IPS DF 6.9 (cell line): Measurements from ENCODE around the gene METTL24.

ENCODE experiments used
- DNase-seq: peaks from one replicate; pipeline ENCODE4 v3.0.0-alpha.2; 2013; ENCODE audit warnings: low read depth, low spot score
- H3K27ac ChIP-seq: one replicate; pipeline ENCODE4 v1.5.1; 2013; ENCODE audit warnings: low read length, control low read depth
- H3K27me3 ChIP-seq: 2 replicates; pipeline ENCODE4 v1.6.1; 2013; ENCODE audit warnings: mild to moderate bottlenecking, low read length; ENCODE audit not compliant: control insufficient read depth, insufficient read depth
- H3K36me3 ChIP-seq: 2 replicates; pipeline ENCODE4 v1.6.1; 2013; ENCODE audit warnings: low read length; ENCODE audit not compliant: control insufficient read depth, insufficient read depth
- H3K4me1 ChIP-seq: 2 replicates; pipeline ENCODE4 v1.6.1; 2013; ENCODE audit warnings: low read length; ENCODE audit not compliant: control insufficient read depth, insufficient read depth
- H3K4me3 ChIP-seq: 2 replicates; pipeline ENCODE4 v1.5.1; 2013; ENCODE audit warnings: mild to moderate bottlenecking, low read length
- H3K9me3 ChIP-seq: 2 replicates; pipeline ENCODE4 v1.6.1; 2013; ENCODE audit warnings: low read length, inconsistent platforms; ENCODE audit not compliant: control insufficient read depth, insufficient read depth
- WGBS: extraction: QIAGEN DNeasy Blood & Tissue Kit; methylation state at CpG from one replicate; pipeline ENCODE4 v1.1.7; 2013; ENCODE audit warnings: mixed read lengths, missing lambda C conversion rate; ENCODE audit not compliant: insufficient read length, insufficient coverage; 5-methylcytosine and 5-hydroxymethylcytosine counted together

METTL24 gene

DNA sequence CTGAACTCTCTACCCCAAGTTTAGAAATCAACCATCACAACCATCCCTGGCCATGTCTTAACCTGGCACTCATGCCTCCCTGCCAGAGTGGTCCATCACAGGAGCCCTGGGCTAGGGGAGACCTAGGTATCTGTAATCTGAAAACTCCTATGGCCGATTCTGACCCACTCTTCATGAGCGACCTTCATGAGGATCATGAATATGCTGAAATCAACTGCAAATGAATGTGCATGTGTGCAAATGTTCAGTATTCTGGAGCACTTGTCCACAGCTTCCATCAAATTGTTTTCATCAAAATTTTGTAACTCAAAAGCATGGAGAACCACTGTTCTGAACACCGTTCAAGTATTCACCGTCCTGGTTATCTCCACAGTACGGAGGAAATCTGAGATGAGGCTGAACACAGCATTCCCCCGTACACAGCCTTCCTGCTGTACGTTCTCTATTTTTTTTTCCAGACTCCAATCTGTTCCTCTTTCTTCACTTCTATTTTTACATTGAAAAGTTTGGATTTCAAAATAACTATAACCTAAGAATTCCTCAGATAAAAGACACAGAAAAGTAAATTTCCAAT, 17.7 kb downstream of the METTL24 start:
- no CpG with 5 or more reads among the region's 7 CpGs for WGBS
- no peak for DNase-seq
- H3K27me3 ChIP-seq = no peaks in the 10 kb centered on the region
- no peak overlapping the region for H3K4me3 ChIP-seq
- no peaks in the 10 kb centered on the region for H3K9me3 ChIP-seq
- H3K27ac ChIP-seq = no peak overlapping the region
- no peaks in the 10 kb centered on the region for H3K4me1 ChIP-seq
- no peaks in the 10 kb centered on the region for H3K36me3 ChIP-seq

DNA sequence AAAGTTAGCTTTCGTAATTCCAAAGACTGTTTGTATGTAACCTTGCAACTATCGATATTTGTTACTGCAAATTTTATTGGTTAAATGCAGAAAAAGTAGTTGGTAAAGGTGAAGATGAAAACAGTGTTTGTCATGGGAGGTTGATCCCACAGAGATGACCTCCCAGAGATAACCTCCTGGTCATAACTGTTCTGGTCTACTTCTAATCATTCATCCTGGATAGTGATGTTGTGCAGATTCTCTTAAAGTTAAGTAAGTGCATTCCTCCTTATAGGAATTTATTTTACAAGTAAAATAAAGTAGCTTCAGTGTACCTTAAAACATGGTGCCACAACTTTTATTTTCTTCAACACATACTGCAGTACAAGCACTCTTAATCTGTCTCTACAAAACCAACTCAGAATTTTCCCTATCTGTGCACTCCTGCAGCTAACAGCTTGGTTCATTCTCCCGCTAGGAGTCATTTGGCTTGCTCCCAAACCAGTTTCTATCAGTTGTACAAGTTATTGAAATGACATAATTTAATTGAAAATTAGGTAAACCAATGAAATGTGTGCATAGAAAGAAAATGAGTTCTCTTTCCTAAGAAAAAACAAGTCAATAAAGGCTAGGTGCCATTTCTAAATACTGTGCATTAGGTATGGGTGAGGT, 19.2 kb downstream of the METTL24 start:
- DNase-seq = no peak
- Histone ChIP-seq H3K27ac (no peak overlapping the region), H3K27me3 (no peaks in the 10 kb centered on the region), H3K4me3 (no peak overlapping the region), H3K4me1 (no peaks in the 10 kb centered on the region), H3K36me3 (no peaks in the 10 kb centered on the region), H3K9me3 (no peaks in the 10 kb centered on the region)
- no CpG with 5 or more reads among the region's 3 CpGs for WGBS

GRCh38 chr6:110337486-110337885, 20.7 kb downstream of the METTL24 start:
- no peaks in the 10 kb centered on the region for H3K27me3 ChIP-seq

GRCh38 chr6:110334423-110335180, 23.5 kb downstream of the METTL24 start:
- H3K9me3 ChIP-seq = no peaks in the 10 kb centered on the region
- no peaks in the 10 kb centered on the region for H3K4me1 ChIP-seq
- no peak overlapping the region for H3K27ac ChIP-seq
- no peak overlapping the region for H3K4me3 ChIP-seq
- H3K36me3 ChIP-seq = no peaks in the 10 kb centered on the region
- DNase-seq = no peak
- WGBS = no CpG with 5 or more reads among the region's 9 CpGs
- H3K27me3 ChIP-seq = no peaks in the 10 kb centered on the region

More at GRCh38 chr6:110337486-110337885, 20.7 kb downstream of the METTL24 start:
- no peak for DNase-seq
- WGBS = no CpG with 5 or more reads among the region's 1 CpG
- Histone ChIP-seq H3K4me1 (no peaks in the 10 kb centered on the region), H3K9me3 (no peaks in the 10 kb centered on the region), H3K4me3 (no peak overlapping the region), H3K27ac (no peak overlapping the region), H3K36me3 (no peaks in the 10 kb centered on the region)

GRCh38 chr6:110332281-110332680, 25.9 kb downstream of the METTL24 start:
- no peak overlapping the region for H3K27ac ChIP-seq
- no peak overlapping the region for H3K4me3 ChIP-seq
- WGBS = no CpG with 5 or more reads among the region's 6 CpGs
- H3K36me3 ChIP-seq = no peaks in the 10 kb centered on the region
- peaks cover 3% of the 10 kb centered on the region; the same call in 1 of the 2 replicates for H3K4me1 ChIP-seq
- H3K27me3 ChIP-seq = no peaks in the 10 kb centered on the region
- H3K9me3 ChIP-seq = no peaks in the 10 kb centered on the region
- DNase-seq = no peak

- H3K36me3 ChIP-seq = no peaks in the 10 kb centered on the region
- H3K27me3 ChIP-seq = no peaks in the 10 kb centered on the region
- DNase-seq = no peak
- H3K4me3 ChIP-seq = no peak overlapping the region
- WGBS = no CpG with 5 or more reads among the region's 4 CpGs
- H3K27ac ChIP-seq = no peak overlapping the region
- peaks cover 3% of the 10 kb centered on the region; the same call in 1 of the 2 replicates for H3K4me1 ChIP-seq
- no peaks in the 10 kb centered on the region for H3K9me3 ChIP-seq
Measured at GRCh38 chr6:110331816-110332215, 26.3 kb downstream of the METTL24 start.

DNA sequence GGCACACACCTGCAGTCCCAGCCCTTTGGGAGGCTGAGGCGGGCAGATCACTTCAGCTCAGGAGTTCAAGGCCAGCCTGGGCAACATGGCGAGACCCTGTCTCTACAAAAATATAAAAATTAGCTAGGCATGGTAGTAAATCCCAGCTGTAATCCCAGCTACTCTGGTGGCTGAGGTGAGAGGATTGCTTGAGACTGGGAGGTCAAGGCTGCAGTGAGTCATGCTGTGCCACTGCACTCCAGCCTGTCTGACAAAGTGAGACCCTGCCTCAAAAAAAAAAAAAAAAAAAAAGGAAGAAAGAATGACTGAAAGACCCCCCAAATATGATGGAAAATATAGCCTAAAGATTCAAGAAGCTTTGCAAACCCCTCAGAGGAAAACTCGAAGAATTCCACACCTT, 26.8 kb downstream of the METTL24 start:
- Histone ChIP-seq H3K4me1 (peaks cover 3% of the 10 kb centered on the region; the same call in 1 of the 2 replicates), H3K27me3 (no peaks in the 10 kb centered on the region), H3K27ac (no peak overlapping the region), H3K4me3 (no peak overlapping the region), H3K9me3 (no peaks in the 10 kb centered on the region), H3K36me3 (no peaks in the 10 kb centered on the region)
- no CpG with 5 or more reads among the region's 3 CpGs for WGBS
- DNase-seq = no peak

DNA sequence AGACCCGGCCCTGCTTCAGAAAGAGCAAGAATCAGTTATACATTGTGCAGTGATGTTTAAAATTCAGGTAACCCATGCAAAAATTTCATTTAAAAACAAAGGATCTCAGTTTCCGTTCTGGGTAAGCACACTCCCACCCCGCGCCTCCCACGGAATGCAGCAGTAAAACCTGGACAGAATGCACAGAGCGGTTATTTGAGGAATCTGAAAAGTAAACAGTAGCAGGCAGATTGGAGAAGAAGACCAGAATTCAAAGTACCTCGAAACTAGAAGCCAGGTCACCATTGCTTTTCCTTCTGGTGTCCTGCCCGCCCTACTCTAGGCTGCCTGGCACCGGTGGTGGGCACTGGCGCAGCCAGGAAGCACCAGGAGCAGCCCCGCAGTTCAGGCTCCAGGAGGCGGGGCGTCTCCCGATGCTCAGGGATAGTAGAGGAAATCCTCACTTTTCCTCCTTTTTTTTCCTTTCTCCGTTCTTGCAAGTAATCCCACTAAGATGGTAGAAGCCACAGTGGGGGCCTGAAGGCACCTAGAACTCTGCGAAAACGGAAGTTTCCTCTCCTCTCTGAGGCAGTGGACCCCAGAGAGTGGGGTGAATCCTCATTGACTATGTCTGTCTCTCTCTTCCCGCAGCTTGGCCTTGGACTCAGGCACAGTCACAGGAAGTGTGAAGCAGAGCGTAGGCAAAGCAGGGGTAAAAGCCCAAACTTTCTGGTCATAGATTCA, 28.3 kb downstream of the METTL24 start:
- Histone ChIP-seq H3K27me3 (no peaks in the 10 kb centered on the region), H3K9me3 (no peaks in the 10 kb centered on the region), H3K36me3 (no peaks in the 10 kb centered on the region), H3K4me1 (peaks cover 3% of the 10 kb centered on the region; the same call in 1 of the 2 replicates), H3K4me3 (no peak overlapping the region), H3K27ac (no peak overlapping the region)
- WGBS = no CpG with 5 or more reads among the region's 19 CpGs
- no peak for DNase-seq

DNA sequence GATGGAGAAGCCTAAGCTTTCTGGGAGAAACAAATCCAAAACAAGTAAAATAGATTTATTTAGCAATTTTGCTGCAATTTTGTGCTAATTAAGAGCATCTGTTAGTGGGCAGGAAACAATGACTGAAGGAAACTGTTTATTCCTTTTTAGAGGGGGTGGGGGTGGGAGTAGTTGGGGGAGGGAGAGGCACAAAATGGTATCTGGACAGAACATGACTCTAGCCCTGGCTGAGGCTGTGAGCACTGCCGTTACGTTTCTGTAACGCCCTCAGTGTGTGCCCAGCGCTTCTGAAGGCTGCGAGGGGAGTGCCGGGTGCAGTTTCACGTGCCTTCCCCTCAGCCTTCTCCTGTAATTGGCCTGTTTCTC, 28.8 kb downstream of the METTL24 start:
- H3K27me3 ChIP-seq = no peaks in the 10 kb centered on the region
- DNase-seq = no peak
- WGBS = no CpG with 5 or more reads among the region's 7 CpGs
- H3K27ac ChIP-seq = no peak overlapping the region
- H3K36me3 ChIP-seq = no peaks in the 10 kb centered on the region
- H3K4me1 ChIP-seq = peaks cover 3% of the 10 kb centered on the region; the same call in 1 of the 2 replicates
- H3K4me3 ChIP-seq = no peak overlapping the region
- H3K9me3 ChIP-seq = no peaks in the 10 kb centered on the region

GRCh38 chr6:110328259-110328658, 29.9 kb downstream of the METTL24 start:
- Histone ChIP-seq H3K27ac (no peak overlapping the region), H3K9me3 (no peaks in the 10 kb centered on the region)
- WGBS = no CpG with 5 or more reads among the region's 2 CpGs

More at GRCh38 chr6:110328259-110328658, 29.9 kb downstream of the METTL24 start:
- no peak for DNase-seq
- no peaks in the 10 kb centered on the region for H3K36me3 ChIP-seq
- H3K4me1 ChIP-seq = peaks cover 5% of the 10 kb centered on the region; the same call in 1 of the 2 replicates
- no peak overlapping the region for H3K4me3 ChIP-seq
- H3K27me3 ChIP-seq = no peaks in the 10 kb centered on the region
